Stomach (tissue), 4 donors: ENCODE measurements around the gene PDSS2.

ENCODE experiments used
- EP300 ChIP-seq: sonication (generic); formaldehyde crosslinking; IDR thresholded peaks from one replicate; pipeline ENCODE4 v1.6.1; 2017; ENCODE audit warnings: antibody characterized with exemption
- POLR2A ChIP-seq, 4 donors: fragments of 450-650 bp; IDR thresholded peaks; one replicate each; pipeline ENCODE4 v1.6.1; 2016; ENCODE audit warnings: antibody characterized with exemption in 4 of 4, control low read depth in 2 of 4, mild to moderate bottlenecking in 1 of 4, moderate library complexity in 1 of 4
- POLR2AphosphoS5 ChIP-seq, 3 donors: sonication (generic); formaldehyde crosslinking; IDR thresholded peaks; one replicate each; pipeline ENCODE4 v1.6.1; 2016; ENCODE audit warnings: antibody characterized with exemption in 3 of 3
- TF ChIP-seq, protein P1 (sequence below), 7 experiments: fragments of 450-650 bp in 4 of 7; fragments of 200-600 bp in 3 of 7; sonication (generic) in 3 of 7; IDR thresholded peaks; one replicate each; pipeline ENCODE4 v1.5.1; 2016 to 2019; ENCODE audit warnings: antibody characterized with exemption in 7 of 7, control low read depth in 2 of 7, mild to moderate bottlenecking in 1 of 7

DNA sequence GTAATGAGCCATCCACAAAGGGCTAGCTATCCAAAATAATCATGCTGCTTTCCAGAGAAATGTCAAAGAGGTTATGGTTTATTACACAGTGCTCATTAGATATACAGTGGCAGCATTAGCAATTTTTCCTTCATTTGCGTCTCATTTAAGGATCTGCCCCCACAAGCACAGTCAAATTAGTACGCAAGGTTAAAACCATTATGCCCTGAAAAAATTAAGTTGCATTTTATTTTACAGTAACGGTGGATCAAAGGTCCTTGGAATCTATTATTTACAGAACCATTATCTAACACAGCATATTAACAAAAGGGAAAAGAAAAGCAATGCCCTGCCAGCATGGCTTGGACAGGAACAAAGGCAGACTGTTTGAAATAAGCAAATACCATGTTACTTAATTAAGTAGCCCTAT is 144.8 kb downstream of the PDSS2 start:
- no peak for TF ChIP-seq POLR2AphosphoS5 (IDR thresholded peaks at IDR 0.05)
- TF ChIP-seq POLR2A (IDR thresholded peaks at IDR 0.05), result no peak
- TF ChIP-seq EP300, result no peak
- TF ChIP-seq, protein P1, sequence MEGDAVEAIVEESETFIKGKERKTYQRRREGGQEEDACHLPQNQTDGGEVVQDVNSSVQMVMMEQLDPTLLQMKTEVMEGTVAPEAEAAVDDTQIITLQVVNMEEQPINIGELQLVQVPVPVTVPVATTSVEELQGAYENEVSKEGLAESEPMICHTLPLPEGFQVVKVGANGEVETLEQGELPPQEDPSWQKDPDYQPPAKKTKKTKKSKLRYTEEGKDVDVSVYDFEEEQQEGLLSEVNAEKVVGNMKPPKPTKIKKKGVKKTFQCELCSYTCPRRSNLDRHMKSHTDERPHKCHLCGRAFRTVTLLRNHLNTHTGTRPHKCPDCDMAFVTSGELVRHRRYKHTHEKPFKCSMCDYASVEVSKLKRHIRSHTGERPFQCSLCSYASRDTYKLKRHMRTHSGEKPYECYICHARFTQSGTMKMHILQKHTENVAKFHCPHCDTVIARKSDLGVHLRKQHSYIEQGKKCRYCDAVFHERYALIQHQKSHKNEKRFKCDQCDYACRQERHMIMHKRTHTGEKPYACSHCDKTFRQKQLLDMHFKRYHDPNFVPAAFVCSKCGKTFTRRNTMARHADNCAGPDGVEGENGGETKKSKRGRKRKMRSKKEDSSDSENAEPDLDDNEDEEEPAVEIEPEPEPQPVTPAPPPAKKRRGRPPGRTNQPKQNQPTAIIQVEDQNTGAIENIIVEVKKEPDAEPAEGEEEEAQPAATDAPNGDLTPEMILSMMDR (IDR thresholded peaks at IDR 0.05), result no peak
